GM19395 (cell line): Measurements from ENCODE around the gene PPP1CA.
A peak's percentile ranks its signal among the peaks of the same experiment; 100 is the strongest.
"Not testable (repeated sequence)": the region's sequence is repeated elsewhere in the genome, so short reads cannot be mapped to it uniquely, and the experiment has no call there.

Experiments
- ATAC-seq: cut with Tn5 transposase; IDR thresholded peaks from one replicate; pipeline ENCODE4 v1.9.1; 2021; ENCODE audit warnings: mild to moderate bottlenecking, moderate library complexity; ENCODE audit not compliant: unreplicated experiment

PPP1CA gene

DNA sequence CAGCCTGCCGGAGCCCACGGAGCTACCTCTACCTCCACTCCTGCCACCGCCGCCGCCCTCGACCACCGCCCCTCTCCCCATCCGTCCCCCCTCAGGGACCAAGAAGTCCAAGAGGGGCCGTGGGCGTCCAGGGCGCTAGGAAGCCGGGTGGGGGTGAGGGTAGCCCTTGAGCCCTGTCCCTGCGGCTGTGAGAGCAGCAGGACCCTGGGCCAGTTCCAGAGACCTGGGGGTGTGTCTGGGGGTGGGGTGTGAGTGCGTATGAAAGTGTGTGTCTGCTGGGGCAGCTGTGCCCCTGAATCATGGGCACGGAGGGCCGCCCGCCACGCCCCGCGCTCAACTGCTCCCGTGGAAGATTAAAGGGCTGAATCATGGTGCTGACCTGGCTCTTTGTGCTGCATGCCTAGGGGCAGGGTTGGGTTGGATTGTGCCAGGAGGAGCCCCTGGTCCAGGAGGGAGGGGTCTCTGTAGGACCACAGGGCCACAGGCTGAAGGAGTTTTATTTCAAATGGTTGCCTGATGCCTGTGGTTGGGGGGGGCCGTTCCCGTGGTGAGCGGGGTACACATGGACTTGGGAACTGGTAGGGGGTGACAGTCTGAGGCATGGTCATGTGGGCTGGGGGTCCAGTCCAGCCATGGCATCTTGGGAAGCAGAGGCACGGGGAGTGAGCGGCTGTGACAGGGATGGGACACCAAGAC, 33.5 kb upstream of the PPP1CA start:
- ATAC-seq, result no peak

- no peak for ATAC-seq
Observed at GRCh38 chr11:67434395-67434881, 32.8 kb upstream of the PPP1CA start.

DNA sequence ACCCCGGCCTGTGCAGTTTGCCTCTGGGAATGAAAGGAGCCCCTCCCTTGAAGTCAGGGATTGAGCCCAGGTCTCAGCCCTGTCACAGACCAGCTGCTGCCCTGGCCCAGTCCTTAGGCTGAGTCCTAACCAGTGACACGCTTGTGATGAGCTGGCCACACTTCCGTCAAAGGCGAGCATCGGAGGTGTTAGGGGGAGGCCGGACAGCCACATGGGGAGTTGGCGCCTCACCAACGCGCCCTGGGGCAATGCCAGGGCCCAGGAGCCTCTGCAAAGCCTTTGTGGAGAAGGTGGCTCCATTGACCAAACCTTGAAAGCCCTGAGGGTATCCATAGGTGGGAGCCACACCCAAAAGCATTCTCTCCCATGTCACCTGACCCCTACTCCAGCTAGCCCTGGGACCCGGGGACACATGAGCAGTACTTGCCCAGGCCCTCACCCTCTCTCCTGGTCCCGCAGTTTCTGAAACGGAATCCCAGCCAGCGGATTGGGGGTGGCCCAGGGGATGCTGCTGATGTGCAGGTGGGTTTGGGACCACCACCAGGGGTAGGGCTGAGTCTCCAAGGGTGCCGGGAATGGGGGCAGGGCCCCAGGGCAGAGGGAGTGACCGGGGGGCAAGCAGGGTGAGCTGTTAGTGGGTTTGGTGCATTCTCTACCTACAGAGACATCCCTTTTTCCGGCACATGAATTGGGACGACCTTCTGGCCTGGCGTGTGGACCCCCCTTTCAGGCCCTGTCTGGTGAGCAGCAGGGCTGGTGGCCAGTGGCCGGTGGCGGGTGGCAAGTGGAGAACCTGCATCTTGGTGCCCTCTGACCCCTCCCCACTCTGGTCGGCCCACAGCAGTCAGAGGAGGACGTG, 32.1 kb upstream of the PPP1CA start:
- ATAC-seq, result no peak

GRCh38 chr11:67432655-67433349, 31.1 kb upstream of the PPP1CA start:
- ATAC-seq, result no peak

- ATAC-seq, result no peak
Observed at GRCh38 chr11:67431346-67432249, 29.9 kb upstream of the PPP1CA start.

GRCh38 chr11:67429722-67430121, 28.1 kb upstream of the PPP1CA start:
- ATAC-seq, result no peak

GRCh38 chr11:67429038-67429668, 27.5 kb upstream of the PPP1CA start:
- ATAC-seq, result no peak

- peak; percentile 70 for ATAC-seq
Observed at GRCh38 chr11:67428052-67429001, 26.7 kb upstream of the PPP1CA start, which contains the start of gene RPS6KB2. TSS of gene RPS6KB2 (plus strand) at chr11:67428494. CDS start at chr11:67428546, 52 bp downstream.

DNA sequence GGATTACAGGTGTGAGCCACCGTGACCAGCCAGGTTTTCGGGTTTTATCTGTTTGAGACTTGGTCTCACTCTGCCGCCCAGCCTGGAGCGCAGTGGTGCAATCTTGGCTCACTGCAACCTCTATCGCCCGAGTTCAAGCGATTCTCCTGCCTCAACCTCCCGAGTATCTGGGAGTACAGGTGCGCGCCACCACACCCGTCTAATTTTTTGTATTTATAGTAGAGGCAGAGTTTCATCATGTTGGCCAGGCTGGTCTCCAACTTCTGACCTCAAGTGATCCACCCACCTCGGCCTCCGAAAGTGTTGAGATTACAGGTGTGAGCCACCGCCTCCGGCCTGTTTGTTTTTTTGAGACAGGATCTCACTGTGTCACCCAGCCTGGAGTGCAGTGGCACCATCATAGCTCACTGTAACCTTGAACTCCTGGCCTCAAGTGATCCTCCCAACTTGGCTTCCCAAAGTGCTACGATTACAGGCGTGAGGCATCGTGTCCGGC, 25.8 kb upstream of the PPP1CA start:
- ATAC-seq, result not testable (repeated sequence)

- ATAC-seq, result no peak
Observed at GRCh38 chr11:67423891-67424613, 22.4 kb upstream of the PPP1CA start.

- ATAC-seq, result no peak
Observed at GRCh38 chr11:67423466-67423865, 21.8 kb upstream of the PPP1CA start.

DNA sequence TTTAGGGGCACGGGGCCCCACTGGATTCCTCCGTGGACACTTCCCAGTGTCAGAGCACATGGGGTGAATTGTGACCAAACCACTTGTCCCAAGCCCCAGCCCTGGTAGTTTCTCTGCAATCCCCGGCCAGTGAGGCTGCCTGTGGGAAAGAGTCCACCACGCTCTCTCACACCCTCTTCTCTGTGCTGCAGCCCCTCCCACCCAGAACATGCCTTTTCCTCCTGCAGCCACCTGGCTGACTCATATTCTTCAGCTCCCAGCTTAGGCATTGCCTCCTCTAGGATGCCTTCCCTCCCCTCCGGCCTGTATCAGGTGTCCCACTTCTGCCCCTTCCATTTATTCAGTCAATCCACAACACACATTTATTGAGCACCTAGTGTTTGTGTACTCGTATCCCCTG, 21.2 kb upstream of the PPP1CA start:
- ATAC-seq, result no peak

DNA sequence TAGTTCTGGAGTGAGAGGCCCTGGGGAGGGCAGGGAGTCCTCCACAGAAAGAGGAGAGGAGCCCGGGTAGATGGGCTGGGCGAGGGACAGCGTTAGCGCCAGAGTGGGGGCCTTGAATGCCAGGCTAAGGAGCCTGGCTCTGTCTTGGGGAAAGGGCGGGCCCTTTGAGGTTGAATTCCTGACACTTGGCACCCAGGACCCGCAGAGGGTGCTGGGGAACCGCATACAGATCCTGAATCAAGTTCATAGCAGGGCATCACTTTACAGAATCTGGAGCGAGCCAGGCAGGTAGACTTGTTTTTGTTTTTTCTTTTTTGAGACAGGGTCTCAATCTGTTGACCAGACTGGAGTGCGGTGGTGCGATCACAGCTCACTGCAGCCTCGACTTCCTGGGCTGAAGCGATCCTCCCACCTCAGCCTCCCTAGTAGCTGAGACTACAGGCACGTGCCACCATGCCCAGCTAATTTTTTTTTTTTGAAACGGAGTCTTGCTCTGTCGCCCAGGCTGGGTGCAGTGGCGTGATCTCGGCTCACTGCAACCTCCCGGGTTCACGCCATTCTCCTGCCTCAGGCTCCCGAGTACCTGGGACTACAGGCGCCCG, 19.9 kb upstream of the PPP1CA start:
- ATAC-seq, result no peak

- ATAC-seq, result peak; percentile 75
Observed at GRCh38 chr11:67420646-67421429, 19.2 kb upstream of the PPP1CA start.

DNA sequence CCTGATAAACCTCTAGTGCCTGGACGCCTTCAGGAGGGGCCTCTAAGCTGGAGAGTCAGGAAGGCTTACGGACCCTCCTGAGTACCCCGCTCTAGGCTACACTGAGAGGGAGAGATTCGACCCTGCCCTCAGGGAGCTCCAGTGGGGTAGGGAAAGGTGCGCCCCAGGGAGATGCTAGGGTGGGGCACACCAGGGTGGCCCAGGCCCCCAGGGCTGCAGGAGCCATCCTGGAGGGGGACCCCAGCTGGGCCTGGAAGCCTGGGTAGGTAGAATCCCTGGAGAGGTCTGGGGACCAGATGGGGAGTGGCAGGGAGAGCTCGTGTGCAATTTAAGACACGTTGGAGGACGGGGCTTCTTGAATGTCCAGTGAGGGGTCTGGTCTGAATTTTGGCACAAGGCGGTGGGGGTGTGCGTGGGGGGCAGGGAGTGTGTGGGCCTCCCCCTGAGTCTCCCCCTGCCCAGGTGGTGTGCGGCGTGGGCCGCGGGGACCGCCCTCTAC, 18.5 kb upstream of the PPP1CA start:
- ATAC-seq, result no peak

DNA sequence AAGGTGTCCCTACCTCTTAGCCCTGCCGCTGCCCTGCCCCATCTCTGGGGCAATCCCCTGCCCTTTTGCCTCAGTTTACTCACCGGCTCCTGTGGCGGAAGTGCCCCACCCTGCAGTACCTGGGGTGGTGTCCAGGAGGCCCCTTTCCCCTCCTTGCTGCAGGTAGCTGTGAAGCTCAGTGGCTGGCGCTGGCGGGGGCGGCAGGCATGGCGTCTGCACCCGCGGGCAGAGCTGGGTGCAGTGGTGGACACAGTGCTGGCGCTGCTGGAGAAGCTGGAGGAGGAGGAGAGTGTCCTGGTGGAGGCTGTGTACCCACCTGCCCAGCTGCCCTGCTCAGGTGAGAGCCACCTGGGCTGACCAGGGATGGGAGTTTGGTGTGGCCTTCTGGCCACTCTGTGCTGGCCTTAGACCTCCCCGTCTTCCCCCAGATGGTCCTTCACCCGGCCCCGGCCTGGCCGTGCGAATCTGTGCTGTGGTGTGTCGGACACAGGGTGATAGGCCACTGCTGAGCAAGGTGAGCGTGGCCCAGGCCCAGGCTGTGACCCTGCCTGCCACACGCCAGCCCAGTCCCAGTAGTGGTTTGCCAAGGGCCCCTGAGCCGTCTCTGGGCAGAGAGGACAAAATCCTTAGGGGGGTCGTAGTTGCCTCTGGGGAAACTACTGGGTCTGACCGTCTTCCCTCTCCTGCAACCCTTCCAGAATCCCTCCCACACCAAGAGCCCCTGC, 17.8 kb upstream of the PPP1CA start:
- ATAC-seq, result no peak
